WTC11 (cell line): ENCODE measurements around the gene POLG. TPM values are rescaled to one million over a fixed set of nuclear protein-coding genes. Genes with fewer than 3 reads are reported as not detected.

ENCODE experiments used
- ATAC-seq: fragments of 200-7000 bp; cut with Tn5 transposase; 2 replicates; pipeline ENCODE4 v1.10.0; 2021; ENCODE audit warnings: mild to moderate bottlenecking, moderate library complexity
- CTCF ChIA-PET: fragments of 300-600 bp; sonication (Branson Sonifier 250); formaldehyde crosslinking; loops from one replicate; lab custom pipeline; 2021; ENCODE audit warnings: antibody characterized with exemption; lab: Charles Lee
- POLR2A ChIA-PET: fragments of 350-600 bp; sonication (Branson Sonifier 250); formaldehyde crosslinking; loops from one replicate; lab custom pipeline; 2021; ENCODE audit warnings: antibody characterized with exemption; lab: Charles Lee
- DNase-seq: peaks from one replicate; pipeline ENCODE4 v3.0.0; 2021; ENCODE audit warnings: low spot score
- H3K27ac Mint-ChIP-seq: 2 replicates; pipeline ENCODE4 v1.8.0; 2021; ENCODE audit warnings: mixed read lengths
- H3K27me3 Mint-ChIP-seq: 2 replicates; pipeline ENCODE4 v1.8.0; 2021; ENCODE audit warnings: low read depth, mild to moderate bottlenecking, moderate library complexity, mixed read lengths
- H3K36me3 Mint-ChIP-seq: 2 replicates; pipeline ENCODE4 v1.8.0; 2021; ENCODE audit warnings: mixed read lengths
- H3K4me1 Mint-ChIP-seq: 2 replicates; pipeline ENCODE4 v1.8.0; 2022; ENCODE audit warnings: mixed read lengths
- H3K4me3 Mint-ChIP-seq: 2 replicates; pipeline ENCODE4 v1.8.0; 2021; ENCODE audit warnings: mild to moderate bottlenecking, moderate library complexity, mixed read lengths
- H3K9me3 Mint-ChIP-seq: 2 replicates; pipeline ENCODE4 v1.8.0; 2021; ENCODE audit warnings: mixed read lengths
- CREB1 ChIP-seq: sonication (generic); formaldehyde crosslinking; IDR thresholded peaks from 2 replicates; pipeline ENCODE4 v1.8.0; 2023; ENCODE audit warnings: mild to moderate bottlenecking, missing genetic modification reagents
- CREM ChIP-seq: sonication (generic); formaldehyde crosslinking; IDR thresholded peaks from 2 replicates; pipeline ENCODE4 v1.8.1; 2022; ENCODE audit warnings: mild to moderate bottlenecking, missing genetic modification reagents, moderate library complexity
- ELF4 ChIP-seq: sonication (generic); formaldehyde crosslinking; IDR thresholded peaks from 2 replicates; pipeline ENCODE4 v1.8.1; 2022; ENCODE audit warnings: low read depth, mild to moderate bottlenecking, moderate library complexity, missing genetic modification reagents
- FOXK1 ChIP-seq: sonication (generic); formaldehyde crosslinking; IDR thresholded peaks from 2 replicates; pipeline ENCODE4 v1.8.0; 2022; ENCODE audit warnings: mild to moderate bottlenecking, moderate library complexity, missing genetic modification reagents
- FOXP1 ChIP-seq: sonication (generic); formaldehyde crosslinking; IDR thresholded peaks from 2 replicates; pipeline ENCODE4 v1.8.0; 2022; ENCODE audit warnings: missing genetic modification reagents, mild to moderate bottlenecking, moderate library complexity, borderline replicate concordance
- GTF2I ChIP-seq: fragments of 250-450 bp; sonication (Bioruptor Pico); conservative IDR thresholded peaks from 2 replicates; pipeline ENCODE4 v1.4.0; 2021; ENCODE audit warnings: mild to moderate bottlenecking
- MYBL2 ChIP-seq: sonication (generic); formaldehyde crosslinking; IDR thresholded peaks from 2 replicates; pipeline ENCODE4 v1.8.1; 2023; ENCODE audit warnings: mild to moderate bottlenecking, moderate library complexity, missing genetic modification reagents
- OVOL2 ChIP-seq: fragments of 250-450 bp; sonication (Bioruptor Pico); IDR thresholded peaks from 2 replicates; pipeline ENCODE4 v1.9.0; 2021; ENCODE audit warnings: mild to moderate bottlenecking, borderline replicate concordance
- TCF7 ChIP-seq: sonication (generic); formaldehyde crosslinking; IDR thresholded peaks from 2 replicates; pipeline ENCODE4 v1.8.0; 2022; ENCODE audit warnings: mild to moderate bottlenecking, low read depth, missing genetic modification reagents, moderate library complexity
- TP53 ChIP-seq: sonication (generic); formaldehyde crosslinking; IDR thresholded peaks from 2 replicates; pipeline ENCODE4 v1.8.1; 2023; ENCODE audit warnings: mild to moderate bottlenecking, missing genetic modification reagents
- ZNF263 ChIP-seq: sonication (generic); formaldehyde crosslinking; IDR thresholded peaks from 2 replicates; pipeline ENCODE4 v1.8.1; 2022; ENCODE audit warnings: low read depth, mild to moderate bottlenecking, moderate library complexity, missing genetic modification reagents
- ZNF423 ChIP-seq: fragments of 250-450 bp; sonication (Bioruptor Pico); IDR thresholded peaks from 2 replicates; pipeline ENCODE4 v2.1.2; 2022; ENCODE audit warnings: mild to moderate bottlenecking, moderate library complexity
- total RNA-seq: library from RNA; stranded (reverse); gene quantifications from 3 replicates; pipeline ENCODE4 v1.2.3, GENCODE V29; 2021
- TF ChIP-seq, protein P1 (sequence below): sonication (generic); formaldehyde crosslinking; IDR thresholded peaks from 2 replicates; pipeline ENCODE4 v1.8.0; 2022; ENCODE audit warnings: mild to moderate bottlenecking, missing genetic modification reagents
- TF ChIP-seq, protein P2 (sequence below): fragments of 250-450 bp; sonication (Bioruptor Pico); IDR thresholded peaks from 2 replicates; pipeline ENCODE4 v2.1.2; 2022; ENCODE audit warnings: mild to moderate bottlenecking, moderate library complexity
- TF ChIP-seq, protein P3 (sequence below): sonication (generic); formaldehyde crosslinking; conservative IDR thresholded peaks from 2 replicates; pipeline ENCODE4 v1.8.1; 2023; ENCODE audit warnings: mild to moderate bottlenecking, low read depth, missing genetic modification reagents, moderate library complexity
- TF ChIP-seq, protein P4 (sequence below): sonication (generic); formaldehyde crosslinking; IDR thresholded peaks from 2 replicates; pipeline ENCODE4 v1.8.1; 2023; ENCODE audit warnings: mild to moderate bottlenecking, missing genetic modification reagents
- TF ChIP-seq, protein P5 (sequence below): fragments of 250-450 bp; sonication (Bioruptor Pico); IDR thresholded peaks from 2 replicates; pipeline ENCODE4 v1.9.0; 2021; ENCODE audit warnings: moderate library complexity, mild to moderate bottlenecking, inconsistent platforms, borderline replicate concordance
- TF ChIP-seq, protein P6 (sequence below): sonication (generic); formaldehyde crosslinking; IDR thresholded peaks from 2 replicates; pipeline ENCODE4 v1.8.0; 2023; ENCODE audit warnings: mild to moderate bottlenecking, missing genetic modification reagents

POLG gene
- total RNA-seq, 1 experiment from 2014 or later: 76.2 TPM

DNA sequence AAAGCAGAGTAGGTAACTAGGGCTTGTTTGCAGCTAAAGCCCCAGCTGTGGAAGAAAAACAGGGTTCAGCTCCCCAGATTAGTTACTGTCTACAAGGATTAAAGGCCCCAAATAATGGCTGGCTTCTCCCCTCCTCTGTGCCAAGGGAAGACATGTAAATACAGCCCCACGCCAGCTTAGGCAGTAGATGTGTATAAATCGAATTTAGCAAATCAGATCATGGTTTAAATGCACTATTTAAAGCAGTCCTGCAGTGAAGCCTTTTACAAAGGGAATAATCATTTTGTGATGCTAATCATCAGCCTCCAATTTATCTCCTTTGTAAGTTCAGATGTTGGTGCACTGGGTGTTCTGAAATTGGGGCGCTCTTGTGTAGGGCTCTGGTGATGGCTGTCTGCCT lies 46.7 kb upstream of the POLG start:
- ChIA-PET POLR2A (no interaction called here), CTCF (no interaction called here)
- H3K27me3 Mint-ChIP-seq: peaks cover 97% of the 10 kb centered on the region
- H3K4me1 Mint-ChIP-seq: peaks cover 42% of the 10 kb centered on the region
- no peak overlapping the region for H3K27ac Mint-ChIP-seq
- no peak for DNase-seq
- no peak overlapping the region for H3K4me3 Mint-ChIP-seq
- no peak for ATAC-seq
- TF ChIP-seq ELF4 (CRISPR knock-in tag): no peak
- no peak for TF ChIP-seq ZNF423 (CRISPR knock-in tag)
- no peak for TF ChIP-seq MYBL2
- TF ChIP-seq, protein P1, sequence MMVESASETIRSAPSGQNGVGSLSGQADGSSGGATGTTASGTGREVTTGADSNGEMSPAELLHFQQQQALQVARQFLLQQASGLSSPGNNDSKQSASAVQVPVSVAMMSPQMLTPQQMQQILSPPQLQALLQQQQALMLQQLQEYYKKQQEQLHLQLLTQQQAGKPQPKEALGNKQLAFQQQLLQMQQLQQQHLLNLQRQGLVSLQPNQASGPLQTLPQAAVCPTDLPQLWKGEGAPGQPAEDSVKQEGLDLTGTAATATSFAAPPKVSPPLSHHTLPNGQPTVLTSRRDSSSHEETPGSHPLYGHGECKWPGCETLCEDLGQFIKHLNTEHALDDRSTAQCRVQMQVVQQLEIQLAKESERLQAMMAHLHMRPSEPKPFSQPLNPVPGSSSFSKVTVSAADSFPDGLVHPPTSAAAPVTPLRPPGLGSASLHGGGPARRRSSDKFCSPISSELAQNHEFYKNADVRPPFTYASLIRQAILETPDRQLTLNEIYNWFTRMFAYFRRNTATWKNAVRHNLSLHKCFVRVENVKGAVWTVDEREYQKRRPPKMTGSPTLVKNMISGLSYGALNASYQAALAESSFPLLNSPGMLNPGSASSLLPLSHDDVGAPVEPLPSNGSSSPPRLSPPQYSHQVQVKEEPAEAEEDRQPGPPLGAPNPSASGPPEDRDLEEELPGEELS (CRISPR knock-in tag): no peak
- TF ChIP-seq, protein P2, sequence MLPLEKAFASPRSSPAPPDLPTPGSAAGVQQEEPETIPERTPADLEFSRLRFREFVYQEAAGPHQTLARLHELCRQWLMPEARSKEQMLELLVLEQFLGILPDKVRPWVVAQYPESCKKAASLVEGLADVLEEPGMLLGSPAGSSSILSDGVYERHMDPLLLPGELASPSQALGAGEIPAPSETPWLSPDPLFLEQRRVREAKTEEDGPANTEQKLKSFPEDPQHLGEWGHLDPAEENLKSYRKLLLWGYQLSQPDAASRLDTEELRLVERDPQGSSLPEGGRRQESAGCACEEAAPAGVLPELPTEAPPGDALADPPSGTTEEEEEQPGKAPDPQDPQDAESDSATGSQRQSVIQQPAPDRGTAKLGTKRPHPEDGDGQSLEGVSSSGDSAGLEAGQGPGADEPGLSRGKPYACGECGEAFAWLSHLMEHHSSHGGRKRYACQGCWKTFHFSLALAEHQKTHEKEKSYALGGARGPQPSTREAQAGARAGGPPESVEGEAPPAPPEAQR (CRISPR knock-in tag): no peak
- H3K36me3 Mint-ChIP-seq: no peaks in the 10 kb centered on the region
- H3K9me3 Mint-ChIP-seq: no peaks in the 10 kb centered on the region

DNA sequence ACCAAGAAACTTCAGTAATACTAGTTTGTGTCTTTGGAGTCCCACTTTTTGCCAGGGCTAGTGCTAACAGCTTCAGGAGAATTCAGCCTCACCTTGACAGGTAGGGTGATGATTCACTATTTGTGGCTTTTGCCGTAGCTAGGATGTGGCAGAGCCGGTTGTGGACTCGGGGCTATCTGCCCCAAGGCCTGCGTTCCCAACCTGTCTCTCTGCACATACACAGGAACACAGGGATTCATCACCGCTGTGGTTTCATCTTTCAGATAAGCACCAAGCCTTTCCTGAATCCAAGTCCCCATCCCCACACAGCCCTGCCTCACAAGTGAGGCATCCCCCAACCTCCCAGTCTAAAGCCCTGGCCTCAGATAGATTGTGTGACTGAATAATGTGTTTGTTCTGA lies 45.2 kb upstream of the POLG start:
- CTCF ChIA-PET: interaction anchor here (0.8 to 6.4 kb wide), 9 partner anchors 11 to 173 kb away, joined by 3 to 133 read pairs (median 5); no protein-coding TSS in a partner anchor
- no peaks in the 10 kb centered on the region for H3K9me3 Mint-ChIP-seq
- ATAC-seq: no peak
- no peak for TF ChIP-seq FOXP1 (CRISPR knock-in tag)
- TF ChIP-seq FOXK1 (CRISPR knock-in tag): no peak
- no peak for TF ChIP-seq ZNF263 (CRISPR knock-in tag)
- TF ChIP-seq, protein P3, sequence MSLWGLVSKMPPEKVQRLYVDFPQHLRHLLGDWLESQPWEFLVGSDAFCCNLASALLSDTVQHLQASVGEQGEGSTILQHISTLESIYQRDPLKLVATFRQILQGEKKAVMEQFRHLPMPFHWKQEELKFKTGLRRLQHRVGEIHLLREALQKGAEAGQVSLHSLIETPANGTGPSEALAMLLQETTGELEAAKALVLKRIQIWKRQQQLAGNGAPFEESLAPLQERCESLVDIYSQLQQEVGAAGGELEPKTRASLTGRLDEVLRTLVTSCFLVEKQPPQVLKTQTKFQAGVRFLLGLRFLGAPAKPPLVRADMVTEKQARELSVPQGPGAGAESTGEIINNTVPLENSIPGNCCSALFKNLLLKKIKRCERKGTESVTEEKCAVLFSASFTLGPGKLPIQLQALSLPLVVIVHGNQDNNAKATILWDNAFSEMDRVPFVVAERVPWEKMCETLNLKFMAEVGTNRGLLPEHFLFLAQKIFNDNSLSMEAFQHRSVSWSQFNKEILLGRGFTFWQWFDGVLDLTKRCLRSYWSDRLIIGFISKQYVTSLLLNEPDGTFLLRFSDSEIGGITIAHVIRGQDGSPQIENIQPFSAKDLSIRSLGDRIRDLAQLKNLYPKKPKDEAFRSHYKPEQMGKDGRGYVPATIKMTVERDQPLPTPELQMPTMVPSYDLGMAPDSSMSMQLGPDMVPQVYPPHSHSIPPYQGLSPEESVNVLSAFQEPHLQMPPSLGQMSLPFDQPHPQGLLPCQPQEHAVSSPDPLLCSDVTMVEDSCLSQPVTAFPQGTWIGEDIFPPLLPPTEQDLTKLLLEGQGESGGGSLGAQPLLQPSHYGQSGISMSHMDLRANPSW (CRISPR knock-in tag): no peak
- no peak for TF ChIP-seq CREB1
- no peak for TF ChIP-seq TCF7 (CRISPR knock-in tag)
- TF ChIP-seq TP53 (CRISPR knock-in tag): no peak
- TF ChIP-seq, protein P4, sequence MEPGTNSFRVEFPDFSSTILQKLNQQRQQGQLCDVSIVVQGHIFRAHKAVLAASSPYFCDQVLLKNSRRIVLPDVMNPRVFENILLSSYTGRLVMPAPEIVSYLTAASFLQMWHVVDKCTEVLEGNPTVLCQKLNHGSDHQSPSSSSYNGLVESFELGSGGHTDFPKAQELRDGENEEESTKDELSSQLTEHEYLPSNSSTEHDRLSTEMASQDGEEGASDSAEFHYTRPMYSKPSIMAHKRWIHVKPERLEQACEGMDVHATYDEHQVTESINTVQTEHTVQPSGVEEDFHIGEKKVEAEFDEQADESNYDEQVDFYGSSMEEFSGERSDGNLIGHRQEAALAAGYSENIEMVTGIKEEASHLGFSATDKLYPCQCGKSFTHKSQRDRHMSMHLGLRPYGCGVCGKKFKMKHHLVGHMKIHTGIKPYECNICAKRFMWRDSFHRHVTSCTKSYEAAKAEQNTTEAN (CRISPR knock-in tag): no peak
- TF ChIP-seq, protein P5, sequence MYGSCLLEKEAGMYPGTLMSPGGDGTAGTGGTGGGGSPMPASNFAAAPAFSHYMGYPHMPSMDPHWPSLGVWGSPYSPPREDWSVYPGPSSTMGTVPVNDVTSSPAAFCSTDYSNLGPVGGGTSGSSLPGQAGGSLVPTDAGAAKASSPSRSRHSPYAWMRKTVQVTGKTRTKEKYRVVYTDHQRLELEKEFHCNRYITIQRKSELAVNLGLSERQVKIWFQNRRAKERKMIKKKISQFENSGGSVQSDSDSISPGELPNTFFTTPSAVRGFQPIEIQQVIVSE: no peak
- TF ChIP-seq OVOL2 (CRISPR knock-in tag): no peak
- no peak for TF ChIP-seq MYBL2
- no peak for TF ChIP-seq CREM (CRISPR knock-in tag)
- TF ChIP-seq GTF2I (CRISPR knock-in tag): no peak
- TF ChIP-seq, protein P6, sequence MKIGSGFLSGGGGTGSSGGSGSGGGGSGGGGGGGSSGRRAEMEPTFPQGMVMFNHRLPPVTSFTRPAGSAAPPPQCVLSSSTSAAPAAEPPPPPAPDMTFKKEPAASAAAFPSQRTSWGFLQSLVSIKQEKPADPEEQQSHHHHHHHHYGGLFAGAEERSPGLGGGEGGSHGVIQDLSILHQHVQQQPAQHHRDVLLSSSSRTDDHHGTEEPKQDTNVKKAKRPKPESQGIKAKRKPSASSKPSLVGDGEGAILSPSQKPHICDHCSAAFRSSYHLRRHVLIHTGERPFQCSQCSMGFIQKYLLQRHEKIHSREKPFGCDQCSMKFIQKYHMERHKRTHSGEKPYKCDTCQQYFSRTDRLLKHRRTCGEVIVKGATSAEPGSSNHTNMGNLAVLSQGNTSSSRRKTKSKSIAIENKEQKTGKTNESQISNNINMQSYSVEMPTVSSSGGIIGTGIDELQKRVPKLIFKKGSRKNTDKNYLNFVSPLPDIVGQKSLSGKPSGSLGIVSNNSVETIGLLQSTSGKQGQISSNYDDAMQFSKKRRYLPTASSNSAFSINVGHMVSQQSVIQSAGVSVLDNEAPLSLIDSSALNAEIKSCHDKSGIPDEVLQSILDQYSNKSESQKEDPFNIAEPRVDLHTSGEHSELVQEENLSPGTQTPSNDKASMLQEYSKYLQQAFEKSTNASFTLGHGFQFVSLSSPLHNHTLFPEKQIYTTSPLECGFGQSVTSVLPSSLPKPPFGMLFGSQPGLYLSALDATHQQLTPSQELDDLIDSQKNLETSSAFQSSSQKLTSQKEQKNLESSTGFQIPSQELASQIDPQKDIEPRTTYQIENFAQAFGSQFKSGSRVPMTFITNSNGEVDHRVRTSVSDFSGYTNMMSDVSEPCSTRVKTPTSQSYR: no peak
- TF ChIP-seq, all 79 proteins: peak for 0
- Mint-ChIP-seq H3K27ac (no peak overlapping the region), H3K27me3 (peaks cover 100% of the 10 kb centered on the region), H3K4me3 (peak overlapping the region; percentile 62), H3K4me1 (peaks cover 47% of the 10 kb centered on the region), H3K36me3 (no peaks in the 10 kb centered on the region)
- DNase-seq: no peak
- POLR2A ChIA-PET: interaction anchor here (1.1 to 1.6 kb wide), 3 partner anchors 9 to 12 kb away, joined by 4 to 6 read pairs (median 5); no protein-coding TSS in a partner anchor
